Stimulated activated CD4-positive, alpha-beta T cell treated with anti-CD3 and anti-CD28 coated beads, Interleukin-2, amount 100 ng/mL, for 4 hours (primary cell): Measurements from ENCODE around the gene FBF1.
"Not testable (repeated sequence)": the region's sequence is repeated elsewhere in the genome, so short reads cannot be mapped to it uniquely, and the experiment has no call there.

Experiments
- DNase-seq: peaks from one replicate; pipeline ENCODE4 v3.0.0-alpha.2; 2020; ENCODE audit warnings: low read depth

The FBF1 gene

GRCh38 chr17:75876190-75876937 lies 64.5 kb downstream of the FBF1 start:
- DNase-seq: peak; percentile 61

- no peak for DNase-seq
Measured at GRCh38 chr17:75875940-75876189, 65.0 kb downstream of the FBF1 start.

GRCh38 chr17:75875182-75875939 lies 65.5 kb downstream of the FBF1 start:
- DNase-seq: no peak

GRCh38 chr17:75874323-75875181 lies 66.3 kb downstream of the FBF1 start:
- DNase-seq: no peak

GRCh38 chr17:75873587-75874322 lies 67.1 kb downstream of the FBF1 start:
- no peak for DNase-seq

GRCh38 chr17:75872434-75873351 lies 68.1 kb downstream of the FBF1 start:
- no peak for DNase-seq

- not testable (repeated sequence) for DNase-seq
Measured at GRCh38 chr17:75870228-75870627, 70.6 kb downstream of the FBF1 start.

GRCh38 chr17:75869282-75870141 lies 71.3 kb downstream of the FBF1 start:
- no peak for DNase-seq

- DNase-seq: not testable (repeated sequence)
Measured at GRCh38 chr17:75868730-75869281, 72.0 kb downstream of the FBF1 start.

GRCh38 chr17:75865404-75866188 lies 75.2 kb downstream of the FBF1 start:
- not testable (repeated sequence) for DNase-seq

GRCh38 chr17:75864887-75865286 lies 76.0 kb downstream of the FBF1 start:
- not testable (repeated sequence) for DNase-seq

- no peak for DNase-seq
Measured at GRCh38 chr17:75864448-75864871, 76.4 kb downstream of the FBF1 start.

GRCh38 chr17:75861927-75862317 lies 78.9 kb downstream of the FBF1 start:
- no peak for DNase-seq
